GM12865 (cell line): ENCODE results near the gene CTNNA1.
"Not testable (repeated sequence)": the region's sequence is repeated elsewhere in the genome, so short reads cannot be mapped to it uniquely, and the experiment has no call there.

ENCODE experiments used
- DNase-seq: peaks from one replicate; pipeline ENCODE4 v3.0.0; 2010; ENCODE audit warnings: low read depth
- H3K4me3 ChIP-seq: 2 replicates; pipeline ENCODE4 v1.5.1; 2011; ENCODE audit warnings: mild to moderate bottlenecking, low read depth, low read length, control low read depth
- CTCF ChIP-seq: IDR thresholded peaks from 2 replicates; pipeline ENCODE4 v1.5.1; 2011; ENCODE audit warnings: low read length, control low read depth, low read depth, inconsistent platforms; ENCODE audit not compliant: insufficient read depth; ENCODE audit errors: missing control alignments

CTNNA1 gene

GRCh38 chr5:138807182-138807581 is 54.0 kb downstream of the CTNNA1 start:
- H3K4me3 ChIP-seq = no peak overlapping the region
- DNase-seq = peak; percentile 4
- TF ChIP-seq CTCF = no peak

- H3K4me3 ChIP-seq = no peak overlapping the region
- no peak for TF ChIP-seq CTCF
- DNase-seq = no peak
Measured at GRCh38 chr5:138809391-138809790, 56.2 kb downstream of the CTNNA1 start.

GRCh38 chr5:138810861-138811260 is 57.6 kb downstream of the CTNNA1 start:
- H3K4me3 ChIP-seq, DNase-seq: not testable (repeated sequence)

- no peak for TF ChIP-seq CTCF
- no peak overlapping the region for H3K4me3 ChIP-seq
- no peak for DNase-seq
Measured at GRCh38 chr5:138815529-138815928, 62.3 kb downstream of the CTNNA1 start.

- H3K4me3 ChIP-seq = no peak overlapping the region
- DNase-seq = no peak
- no peak for TF ChIP-seq CTCF
Measured at GRCh38 chr5:138817241-138817640, 64.0 kb downstream of the CTNNA1 start.

GRCh38 chr5:138819081-138819480 is 65.9 kb downstream of the CTNNA1 start:
- no peak for DNase-seq
- TF ChIP-seq CTCF = no peak

GRCh38 chr5:138820695-138821094 is 67.5 kb downstream of the CTNNA1 start:
- TF ChIP-seq CTCF = no peak
- no peak for DNase-seq
- no peak overlapping the region for H3K4me3 ChIP-seq

More at GRCh38 chr5:138819081-138819480, 65.9 kb downstream of the CTNNA1 start:
- no peak overlapping the region for H3K4me3 ChIP-seq
